ENCODE results near the gene SMYD1.

SMYD1 gene

GRCh38 chr2:88057437-88057844, 10.2 kb upstream of the SMYD1 start:
- no peak for DNase-seq

- no peak for DNase-seq
Observed at GRCh38 chr2:88058191-88058590, 9.4 kb upstream of the SMYD1 start.

DNA sequence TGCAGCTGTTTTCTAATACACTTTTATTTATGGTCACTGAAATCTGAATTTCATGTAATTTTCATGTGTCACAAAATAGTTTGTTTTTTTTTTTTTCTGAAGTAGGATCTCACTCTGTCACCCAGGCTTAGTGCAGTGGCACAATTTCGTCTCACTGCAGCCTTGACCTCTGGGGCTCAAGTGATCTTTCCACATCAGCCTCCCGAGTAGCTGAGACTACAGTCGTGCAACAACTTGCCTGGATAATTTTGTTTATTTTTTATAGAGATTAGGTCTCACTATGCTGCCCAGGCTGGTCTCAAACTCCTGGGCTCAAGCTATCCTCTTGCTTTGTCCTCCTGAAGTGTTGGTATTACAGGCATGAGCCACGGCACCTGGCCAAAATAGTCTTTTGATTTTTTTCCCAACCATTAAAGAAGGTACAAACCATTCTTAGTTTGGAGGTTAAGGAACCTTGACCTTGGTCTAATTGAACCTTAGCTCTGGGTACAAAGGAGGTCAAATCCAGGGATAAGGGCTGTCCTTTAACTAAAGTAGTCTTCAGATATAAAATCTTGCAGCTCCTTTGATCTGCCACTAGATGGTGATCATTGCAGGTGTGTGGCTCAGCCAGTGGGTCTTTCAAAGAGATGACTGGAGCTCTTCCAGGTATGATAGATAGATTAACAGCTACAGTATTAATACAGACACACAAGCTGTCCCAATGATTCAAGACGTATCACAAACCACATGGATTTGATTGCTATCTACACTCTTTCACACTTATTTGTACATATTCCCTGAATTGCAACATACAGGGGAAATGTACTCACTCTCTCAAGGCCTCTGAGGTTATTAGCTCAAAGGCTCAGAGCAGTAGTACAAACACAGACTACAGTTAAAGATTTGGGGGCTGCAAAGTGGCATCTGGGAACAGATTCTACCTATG, 7.4 kb upstream of the SMYD1 start:
- DNase-seq, result peak; percentile 52

GRCh38 chr2:88060907-88061275, 6.7 kb upstream of the SMYD1 start:
- no peak for DNase-seq

DNA sequence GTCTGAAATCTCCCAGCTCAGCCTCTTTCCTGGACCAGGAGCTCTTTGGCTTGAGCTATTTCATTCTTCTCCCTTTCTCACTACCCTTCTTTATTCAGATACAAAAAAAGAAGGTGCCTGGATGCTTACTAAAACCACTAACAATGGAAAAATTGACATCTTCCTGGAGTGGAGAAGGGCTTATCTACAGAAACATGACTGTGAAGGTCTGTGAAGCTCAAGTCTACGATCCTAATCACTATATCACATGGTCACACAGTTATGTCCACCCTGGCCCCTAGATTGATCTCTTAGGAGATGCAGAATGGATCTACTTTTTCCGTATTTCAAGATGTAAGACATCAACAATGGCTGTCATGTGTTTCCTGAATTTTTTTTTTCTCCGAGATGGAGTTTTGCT, 6.3 kb upstream of the SMYD1 start:
- no peak for DNase-seq

- no peak for DNase-seq
Observed at GRCh38 chr2:88066543-88066942, 1.1 kb upstream of the SMYD1 start.

- no peak for DNase-seq
Observed at GRCh38 chr2:88067189-88067588, 436 bp upstream of the SMYD1 start.

DNA sequence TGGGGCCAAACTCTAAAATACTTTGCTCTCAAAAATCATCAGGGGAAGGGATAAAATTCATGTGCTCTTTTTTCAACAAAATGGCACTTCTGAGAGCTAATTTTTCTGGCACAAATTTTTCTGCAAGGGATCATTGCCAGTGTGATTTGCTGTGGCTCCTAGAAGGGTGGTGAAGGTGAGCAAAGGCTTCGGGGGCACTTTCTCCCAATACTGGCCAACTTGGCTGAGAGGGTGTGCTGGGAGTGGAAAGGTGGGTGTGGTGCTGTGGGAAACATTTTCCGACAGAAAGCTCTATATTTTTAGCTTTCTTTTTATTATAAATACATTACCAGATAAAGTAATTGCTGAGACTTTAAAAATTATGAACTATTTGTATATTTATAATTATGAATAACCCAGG, 419 bp downstream of the SMYD1 start:
- DNase-seq, result no peak

DNA sequence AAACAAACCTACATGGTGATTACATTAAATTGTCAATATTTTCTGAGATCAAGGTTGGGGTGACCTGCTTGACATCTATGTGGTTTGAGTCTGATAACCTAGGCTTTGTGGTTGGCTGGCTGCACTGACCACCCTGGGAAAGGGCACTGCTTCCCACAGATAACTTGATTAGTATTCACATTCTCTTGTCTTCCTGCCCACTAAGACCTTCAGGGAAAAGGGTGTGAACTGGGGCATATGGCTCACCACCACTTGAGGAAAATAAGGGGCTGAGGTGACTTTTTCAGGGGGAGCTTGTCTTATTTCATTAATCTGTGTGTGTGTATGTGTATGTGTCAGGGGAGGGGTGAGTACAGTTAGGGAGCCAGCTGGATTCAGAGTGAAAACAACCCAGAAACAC, 1.5 kb downstream of the SMYD1 start:
- no peak for DNase-seq

- no peak for DNase-seq
Observed at GRCh38 chr2:88070055-88070454, 2.4 kb downstream of the SMYD1 start.

- no peak for DNase-seq
Observed at GRCh38 chr2:88071365-88071764, 3.7 kb downstream of the SMYD1 start.

DNA sequence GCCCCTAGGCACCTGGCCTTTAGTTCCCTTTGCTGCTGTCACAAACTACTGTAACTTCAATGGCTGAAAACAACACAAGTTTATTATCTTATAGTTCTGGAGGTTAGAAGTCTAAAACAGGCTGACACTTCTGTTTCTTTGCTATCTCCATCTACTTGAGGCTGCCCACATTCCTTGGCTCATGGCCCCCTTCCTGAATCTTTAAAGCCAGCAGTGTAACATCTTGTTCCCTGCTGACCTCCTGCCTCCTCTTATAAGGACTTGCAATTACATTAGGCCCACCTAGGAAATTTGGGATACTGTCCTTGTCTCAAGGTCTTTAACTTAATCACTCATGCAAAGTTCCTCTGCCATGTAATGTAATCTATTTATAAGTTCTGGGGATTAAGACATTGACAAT, 6.5 kb downstream of the SMYD1 start:
- no peak for DNase-seq

GRCh38 chr2:88074854-88075292, 7.2 kb downstream of the SMYD1 start:
- no peak for DNase-seq

- no peak for DNase-seq
Observed at GRCh38 chr2:88077080-88077479, 9.5 kb downstream of the SMYD1 start.

DNA sequence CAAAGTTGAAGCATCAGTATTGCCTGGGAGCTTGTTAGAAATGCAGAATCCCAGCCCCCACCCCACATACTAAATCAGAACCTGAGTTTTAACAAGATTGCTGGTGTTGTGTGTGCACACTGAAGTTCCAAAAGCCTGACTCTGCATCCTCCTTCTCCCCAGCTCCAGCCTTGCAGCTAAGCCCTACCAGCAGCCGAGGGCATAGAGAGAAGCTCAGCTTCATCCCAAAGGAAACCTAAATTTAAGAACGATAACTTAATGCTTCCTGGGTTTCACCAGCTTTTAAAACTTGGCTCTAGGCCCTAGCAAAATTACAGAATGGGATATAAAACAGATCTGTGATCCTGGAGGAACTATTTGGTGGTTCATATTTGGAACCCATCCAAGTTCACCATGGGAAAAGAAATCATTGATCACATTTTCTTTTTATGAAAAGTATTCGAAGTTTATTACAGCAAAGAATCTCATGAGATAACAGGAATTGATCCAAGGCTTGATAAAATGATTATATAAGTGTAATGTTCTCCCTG, 11.1 kb downstream of the SMYD1 start:
- no peak for DNase-seq

DNA sequence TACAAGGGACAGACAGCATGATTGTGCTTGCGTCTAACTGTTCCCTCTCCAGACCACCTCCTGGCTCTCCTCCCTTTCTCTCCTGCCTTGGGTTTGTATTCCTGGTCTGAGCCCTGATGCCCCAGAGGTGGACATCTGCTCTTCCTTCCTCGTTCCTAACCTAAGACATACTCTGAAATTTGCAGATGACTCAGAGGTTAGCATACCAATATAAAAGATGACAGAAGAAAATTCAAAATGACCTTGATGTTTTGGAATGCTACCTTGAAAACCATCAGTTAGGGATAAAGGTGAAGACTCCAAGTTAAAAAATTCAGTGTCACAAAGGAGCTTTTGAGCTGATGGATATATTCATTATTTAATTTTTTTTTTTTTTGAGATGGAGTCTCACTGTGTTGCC, 12.9 kb downstream of the SMYD1 start:
- no peak for DNase-seq

DNA sequence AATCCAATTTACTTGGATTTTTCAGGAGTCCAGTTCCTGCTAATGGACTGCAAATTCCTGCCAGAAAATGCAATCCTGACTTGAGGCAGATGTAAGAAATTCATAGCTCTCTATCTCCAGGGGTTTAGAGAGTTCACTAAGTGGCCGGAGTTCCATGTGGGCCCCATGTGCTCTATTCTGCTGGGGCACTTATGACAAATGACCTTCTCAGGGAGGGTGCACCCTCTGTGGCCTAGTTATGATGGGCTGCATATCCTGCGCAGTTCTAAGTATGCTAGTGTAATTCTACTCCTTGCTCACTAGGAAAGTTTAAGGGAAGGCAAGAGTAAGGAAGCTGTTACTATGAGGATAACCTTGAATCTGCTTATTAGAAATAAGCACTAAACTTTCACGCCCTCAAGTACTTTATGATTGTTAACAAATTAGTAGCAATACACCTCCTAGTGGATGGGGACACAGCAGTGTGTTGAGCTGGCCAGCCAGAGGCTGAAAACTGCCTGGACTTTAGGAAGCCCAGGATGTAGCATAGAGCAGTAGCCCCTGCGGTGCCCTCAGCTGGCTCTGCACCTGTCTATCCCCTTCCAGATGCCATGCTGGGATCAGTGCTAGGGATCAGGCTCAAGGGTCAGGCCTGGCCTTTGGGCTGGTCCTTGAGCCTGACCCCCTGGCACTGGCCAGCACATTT, 14.4 kb downstream of the SMYD1 start:
- no peak for DNase-seq

GRCh38 chr2:88082781-88083180, 15.2 kb downstream of the SMYD1 start:
- no peak for DNase-seq

DNA sequence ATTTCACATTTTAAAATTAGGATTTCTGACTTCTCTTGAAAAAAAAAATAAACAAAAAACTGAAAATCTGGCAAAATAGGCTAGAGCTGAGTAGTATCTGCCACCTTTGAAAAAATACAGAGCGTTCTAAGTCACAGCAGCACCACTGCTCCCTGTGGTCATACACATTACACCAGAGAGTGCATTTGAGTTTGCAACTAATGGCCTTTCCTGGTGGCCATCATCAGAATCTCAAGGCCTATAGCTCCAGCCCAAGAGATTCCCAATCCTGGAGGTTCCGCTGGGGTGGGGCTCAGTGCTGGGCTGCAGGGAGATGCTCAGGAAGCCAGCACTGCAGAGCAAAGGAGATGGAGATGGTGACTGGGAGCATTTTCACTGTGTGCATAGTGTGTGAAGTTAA, 17.5 kb downstream of the SMYD1 start:
- DNase-seq, result no peak

GRCh38 chr2:88085602-88086001, 18.0 kb downstream of the SMYD1 start:
- no peak for DNase-seq

GRCh38 chr2:88086401-88086800, 18.8 kb downstream of the SMYD1 start:
- no peak for DNase-seq

- DNase-seq, result no peak
Observed at GRCh38 chr2:88087073-88087472, 19.4 kb downstream of the SMYD1 start.

DNA sequence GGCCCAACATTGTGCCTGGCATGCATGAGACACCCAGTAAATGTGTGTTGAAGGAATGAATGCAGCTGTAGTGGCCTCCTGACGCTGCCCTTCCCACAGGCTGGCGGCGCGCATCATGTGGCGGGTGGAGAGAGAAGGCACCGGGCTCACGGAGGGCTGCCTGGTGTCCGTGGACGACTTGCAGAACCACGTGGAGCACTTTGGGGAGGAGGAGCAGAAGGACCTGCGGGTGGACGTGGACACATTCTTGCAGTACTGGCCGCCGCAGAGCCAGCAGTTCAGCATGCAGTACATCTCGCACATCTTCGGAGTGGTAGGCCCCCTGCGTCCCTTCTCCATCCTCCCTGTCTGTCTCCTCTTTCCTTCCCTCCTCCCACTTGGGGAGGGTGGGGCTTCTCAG, 20.1 kb downstream of the SMYD1 start:
- no peak for DNase-seq

GRCh38 chr2:88088999-88089398, 21.4 kb downstream of the SMYD1 start:
- no peak for DNase-seq
